Activated CD4-positive, alpha-beta T cell treated with anti-CD3 and anti-CD28 coated beads, Interleukin-2, amount 10 ng/mL, durations not matched to agents 24 days and 14 days (primary cell): ENCODE measurements around the gene ADRA2C. TPM values are rescaled to one million over a fixed set of nuclear protein-coding genes. Genes with fewer than 3 reads are reported as not detected.
"Not testable (repeated sequence)": the region's sequence is repeated elsewhere in the genome, so short reads cannot be mapped to it uniquely, and the experiment has no call there.

Source experiments
- DNase-seq: peaks from one replicate; pipeline ENCODE4 v3.0.0; 2022
- H3K27ac Mint-ChIP-seq: one replicate; pipeline ENCODE4 v1.8.0; 2022; ENCODE audit warnings: mild to moderate bottlenecking, mixed read lengths
- H3K27me3 Mint-ChIP-seq: one replicate; pipeline ENCODE4 v1.8.0; 2022; ENCODE audit warnings: mixed read lengths
- H3K36me3 Mint-ChIP-seq: one replicate; pipeline ENCODE4 v1.8.0; 2022; ENCODE audit warnings: low read depth, mild to moderate bottlenecking, mixed read lengths
- H3K4me1 Mint-ChIP-seq: one replicate; pipeline ENCODE4 v1.8.0; 2021; ENCODE audit warnings: mixed read lengths
- H3K4me3 Mint-ChIP-seq: one replicate; pipeline ENCODE4 v1.8.0; 2022; ENCODE audit warnings: mild to moderate bottlenecking, moderate library complexity, mixed read lengths
- H3K9me3 Mint-ChIP-seq: one replicate; pipeline ENCODE4 v1.8.0; 2021; ENCODE audit warnings: mixed read lengths
- intact Hi-C: fragments of 100-400 bp; cut with micrococcal nuclease; formaldehyde crosslinking; loops from one replicate; pipeline ENCODE4 v1.15.1; 2023
- total RNA-seq: library from RNA; stranded (reverse); gene quantifications from 2 replicates; pipeline ENCODE4 v1.2.3, GENCODE V29; 2022

The ADRA2C gene
- total RNA-seq, 1 donor from 2014 or later, result not detected

DNA sequence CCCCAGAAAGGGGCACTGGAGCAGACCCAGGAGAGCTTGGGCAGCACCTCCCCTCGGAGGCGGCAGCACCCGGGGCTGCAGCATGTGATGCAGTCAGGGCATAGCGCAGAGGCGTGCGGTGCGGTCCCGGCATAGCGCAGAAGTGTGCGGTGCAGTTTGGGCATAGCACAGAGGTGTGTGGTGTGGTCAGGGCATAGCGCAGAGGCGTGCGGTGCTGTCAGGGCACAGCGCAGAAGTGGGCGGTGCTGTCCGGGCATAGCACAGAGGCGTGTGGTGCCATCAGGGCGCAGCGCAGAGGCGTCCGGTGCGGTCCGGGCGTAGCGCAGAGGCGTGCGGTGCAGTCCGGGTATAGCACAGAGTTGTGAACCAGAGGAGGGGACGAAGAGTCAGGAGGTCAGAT, 42.8 kb downstream of the ADRA2C start:
- peaks cover 7% of the 10 kb centered on the region for H3K27me3 Mint-ChIP-seq
- H3K36me3 Mint-ChIP-seq, result no peaks in the 10 kb centered on the region
- H3K9me3 Mint-ChIP-seq, result no peaks in the 10 kb centered on the region
- H3K4me1 Mint-ChIP-seq, result no peaks in the 10 kb centered on the region
- intact Hi-C loops, result no loop called here
- no peak overlapping the region for H3K27ac Mint-ChIP-seq
- H3K4me3 Mint-ChIP-seq, result no peak overlapping the region
- DNase-seq, result no peak

DNA sequence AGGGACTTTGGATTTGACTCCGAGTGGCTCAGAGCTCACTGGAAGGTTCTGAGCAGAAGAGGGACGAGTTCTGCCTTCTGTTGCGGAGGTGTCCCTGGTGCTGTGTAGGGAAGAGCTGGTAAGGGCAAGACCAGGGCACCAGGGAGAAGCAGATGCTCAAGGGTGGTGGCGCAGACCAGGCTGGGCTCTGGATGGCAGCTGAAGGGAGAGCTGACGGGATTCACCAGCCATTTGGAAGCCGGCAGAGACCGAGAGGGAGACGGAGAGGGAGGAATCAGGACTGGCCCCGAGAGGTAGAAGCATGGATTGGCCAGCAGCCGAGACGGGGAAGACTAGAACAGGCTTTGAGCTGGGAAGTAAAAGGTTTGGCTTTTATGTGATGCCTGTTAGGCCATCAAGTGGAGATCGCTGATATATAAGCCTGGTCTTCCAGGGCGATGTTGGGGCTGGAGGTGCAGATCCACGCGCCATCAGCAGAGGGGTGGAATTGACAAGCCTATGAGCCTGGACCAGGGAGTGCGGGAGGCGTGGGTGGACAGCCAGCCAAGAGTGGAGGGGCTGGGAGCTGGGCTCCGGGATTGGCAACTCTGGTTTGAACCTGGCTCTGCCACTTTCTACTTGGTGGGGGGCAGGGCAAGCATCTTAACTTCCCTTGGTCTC, 43.4 kb downstream of the ADRA2C start:
- H3K36me3 Mint-ChIP-seq, result no peaks in the 10 kb centered on the region
- intact Hi-C loops, result no loop called here
- no peaks in the 10 kb centered on the region for H3K4me1 Mint-ChIP-seq
- H3K27me3 Mint-ChIP-seq, result peaks cover 7% of the 10 kb centered on the region
- H3K27ac Mint-ChIP-seq, result no peak overlapping the region
- DNase-seq, result no peak
- no peaks in the 10 kb centered on the region for H3K9me3 Mint-ChIP-seq
- H3K4me3 Mint-ChIP-seq, result no peak overlapping the region

- H3K27me3 Mint-ChIP-seq, result peaks cover 7% of the 10 kb centered on the region
- H3K36me3 Mint-ChIP-seq, result no peaks in the 10 kb centered on the region
- no peak for DNase-seq
- intact Hi-C loops, result no loop called here
- no peak overlapping the region for H3K4me3 Mint-ChIP-seq
- no peaks in the 10 kb centered on the region for H3K4me1 Mint-ChIP-seq
- no peaks in the 10 kb centered on the region for H3K9me3 Mint-ChIP-seq
- no peak overlapping the region for H3K27ac Mint-ChIP-seq
Measured at GRCh38 chr4:3810111-3810680, 44.0 kb downstream of the ADRA2C start.

GRCh38 chr4:3810796-3811485, 44.8 kb downstream of the ADRA2C start:
- Mint-ChIP-seq H3K36me3 (no peaks in the 10 kb centered on the region), H3K27ac (no peak overlapping the region), H3K4me3 (no peak overlapping the region), H3K9me3 (no peaks in the 10 kb centered on the region), H3K4me1 (no peaks in the 10 kb centered on the region), H3K27me3 (peaks cover 7% of the 10 kb centered on the region)
- DNase-seq, result no peak
- intact Hi-C loops, result no loop called here

DNA sequence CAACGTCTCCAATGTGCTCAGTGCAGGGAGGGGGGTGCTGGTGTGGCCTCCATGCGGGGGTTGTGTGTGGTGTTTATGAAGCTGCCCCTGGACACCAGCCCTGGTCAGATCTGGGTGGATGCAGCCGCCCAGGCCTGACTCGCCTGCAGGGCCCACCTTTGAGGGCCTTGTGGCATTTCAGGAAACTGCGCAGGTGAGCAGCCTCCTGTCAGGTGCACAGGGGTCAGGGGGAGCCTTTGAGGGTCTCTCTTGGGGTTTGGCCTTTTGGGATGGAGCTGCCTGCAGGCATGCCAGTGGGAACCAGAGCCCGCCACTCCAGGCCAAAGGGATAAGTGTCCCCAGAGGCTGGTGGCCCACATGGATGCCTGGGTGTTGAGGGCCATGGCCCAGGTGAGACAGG, 45.4 kb downstream of the ADRA2C start:
- Mint-ChIP-seq H3K9me3 (no peaks in the 10 kb centered on the region), H3K4me1 (no peaks in the 10 kb centered on the region), H3K36me3 (no peaks in the 10 kb centered on the region), H3K27ac (no peak overlapping the region), H3K4me3 (no peak overlapping the region), H3K27me3 (peaks cover 7% of the 10 kb centered on the region)
- intact Hi-C loops, result no loop called here
- DNase-seq, result no peak

- Mint-ChIP-seq H3K9me3 (no peaks in the 10 kb centered on the region), H3K4me1 (no peaks in the 10 kb centered on the region), H3K4me3 (no peak overlapping the region), H3K27ac (no peak overlapping the region), H3K27me3 (peaks cover 6% of the 10 kb centered on the region), H3K36me3 (no peaks in the 10 kb centered on the region)
- DNase-seq, result no peak
- intact Hi-C loops, result no loop called here
Measured at GRCh38 chr4:3812211-3812934, 46.2 kb downstream of the ADRA2C start.

DNA sequence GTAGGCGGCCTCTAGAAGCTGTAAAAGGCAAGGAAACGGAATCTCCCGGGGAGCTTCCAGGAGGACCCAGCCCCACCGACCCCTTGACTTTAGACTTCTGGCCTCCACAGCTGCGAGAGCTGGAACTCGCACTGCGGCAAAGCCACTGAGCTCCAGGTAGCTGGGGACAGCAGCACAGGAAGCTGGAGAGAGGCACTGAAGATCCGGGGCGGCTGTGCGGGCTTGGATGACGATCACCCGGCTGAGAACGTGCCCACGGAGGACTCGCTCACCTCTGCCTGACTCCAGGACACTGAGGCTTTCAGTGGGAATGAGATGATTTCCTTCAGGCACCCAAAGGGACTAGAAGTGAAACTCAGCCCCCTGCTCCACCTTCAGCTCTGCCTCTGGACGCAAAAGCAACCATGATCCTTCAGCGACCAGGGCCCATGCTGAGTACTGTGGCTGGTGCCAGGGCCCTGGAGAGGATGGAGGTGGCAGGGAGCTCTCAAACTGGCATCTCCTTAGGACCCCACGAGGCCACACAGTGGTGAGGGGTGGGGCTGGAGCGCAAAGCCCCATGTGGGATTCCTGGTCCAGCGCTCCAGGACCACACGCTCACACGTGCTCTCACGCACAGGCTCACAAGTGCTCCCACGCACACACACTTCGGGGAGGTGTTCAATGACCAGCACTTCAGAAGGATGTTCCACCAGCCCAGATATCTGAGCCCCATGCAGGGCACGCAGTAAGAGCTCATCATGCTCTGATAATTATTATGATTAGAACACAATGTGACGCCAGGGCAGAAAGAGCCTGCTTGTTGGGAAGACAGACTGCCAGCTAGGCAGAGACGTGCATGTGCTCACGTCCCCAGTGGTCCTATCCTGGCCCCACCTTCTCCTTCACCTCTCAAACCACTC, 47.2 kb downstream of the ADRA2C start:
- H3K27ac Mint-ChIP-seq, result no peak overlapping the region
- DNase-seq, result no peak
- no peaks in the 10 kb centered on the region for H3K4me1 Mint-ChIP-seq
- H3K9me3 Mint-ChIP-seq, result no peaks in the 10 kb centered on the region
- H3K4me3 Mint-ChIP-seq, result no peak overlapping the region
- H3K27me3 Mint-ChIP-seq, result peaks cover under 1% of the 10 kb centered on the region
- intact Hi-C loops, result no loop called here
- no peaks in the 10 kb centered on the region for H3K36me3 Mint-ChIP-seq

DNA sequence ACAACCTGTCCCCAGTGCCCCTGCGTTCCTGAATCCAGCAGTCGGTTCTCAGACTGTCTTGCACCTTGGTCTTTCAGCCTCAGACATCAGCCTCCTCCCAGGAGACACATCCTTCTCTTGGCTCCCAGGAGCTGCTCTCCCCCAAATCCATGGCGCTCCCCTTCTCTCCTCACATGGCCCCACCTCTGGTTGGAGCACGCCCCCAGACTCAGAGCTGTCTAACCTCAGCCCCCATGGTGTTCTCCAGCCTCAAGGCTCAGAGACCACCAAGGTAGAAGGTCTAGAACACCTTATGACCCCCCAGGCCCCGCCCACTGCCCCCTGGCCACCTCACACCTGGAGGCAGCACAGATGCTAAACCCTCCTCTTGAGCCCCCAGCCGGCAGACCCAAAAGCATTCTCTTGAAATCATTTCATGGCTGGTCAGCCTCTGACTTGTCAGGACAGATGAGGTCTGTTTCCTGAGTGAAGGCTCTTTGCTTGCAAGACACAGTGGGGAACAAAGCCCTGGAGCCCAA, 47.9 kb downstream of the ADRA2C start:
- H3K4me1 Mint-ChIP-seq, result no peaks in the 10 kb centered on the region
- DNase-seq, result no peak
- no peaks in the 10 kb centered on the region for H3K27me3 Mint-ChIP-seq
- no peaks in the 10 kb centered on the region for H3K36me3 Mint-ChIP-seq
- no peaks in the 10 kb centered on the region for H3K9me3 Mint-ChIP-seq
- intact Hi-C loops, result no loop called here
- H3K4me3 Mint-ChIP-seq, result no peak overlapping the region
- H3K27ac Mint-ChIP-seq, result no peak overlapping the region

DNA sequence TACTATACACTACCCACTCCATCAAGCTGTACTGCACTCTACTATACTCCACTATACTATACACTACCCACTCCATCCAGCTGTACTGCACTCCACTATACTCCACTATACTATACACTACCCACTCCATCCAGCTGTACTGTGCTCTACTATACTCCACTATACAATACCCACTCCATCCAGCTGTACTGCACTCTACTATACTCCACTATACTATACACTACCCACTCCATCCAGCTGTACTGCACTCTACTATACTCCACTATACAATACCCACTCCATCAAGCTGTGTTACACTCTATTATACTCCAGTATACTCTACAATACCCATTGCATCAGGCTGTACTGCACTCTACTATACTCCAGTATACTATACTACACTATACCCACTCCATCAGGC, 48.7 kb downstream of the ADRA2C start:
- H3K27me3 Mint-ChIP-seq, intact Hi-C loops, H3K9me3 Mint-ChIP-seq, H3K27ac Mint-ChIP-seq, H3K36me3 Mint-ChIP-seq, H3K4me3 Mint-ChIP-seq, DNase-seq, H3K4me1 Mint-ChIP-seq: not testable (repeated sequence)

DNA sequence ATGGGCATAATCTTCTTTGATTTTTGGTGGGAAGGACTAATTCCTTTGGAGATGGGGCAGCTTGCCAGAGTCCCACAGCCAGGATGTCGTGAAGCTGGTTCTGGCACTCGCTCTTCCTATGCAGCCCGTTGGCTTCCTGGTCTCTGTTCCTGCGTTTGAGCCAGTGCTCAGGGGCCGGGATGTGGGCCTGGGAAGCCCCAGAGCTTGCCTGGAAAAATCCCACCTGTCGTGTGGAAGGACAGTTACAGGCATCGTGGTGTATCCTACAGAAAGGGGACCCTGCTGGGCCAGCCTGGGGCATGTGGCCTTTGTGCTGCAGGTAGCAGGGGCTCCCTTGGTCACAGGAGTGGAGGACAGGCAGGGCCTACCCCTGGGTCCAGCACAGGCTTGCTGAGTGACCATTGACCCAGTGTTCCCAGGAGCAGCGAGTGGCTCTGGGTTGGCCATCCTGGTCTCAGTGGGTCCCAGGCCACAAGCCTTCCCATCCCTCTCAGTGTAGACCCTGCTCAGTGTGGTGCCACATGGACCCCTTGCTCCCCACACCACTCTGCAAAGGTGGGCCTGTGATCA, 50.2 kb downstream of the ADRA2C start:
- no peak overlapping the region for H3K4me3 Mint-ChIP-seq

GRCh38 chr4:3816983-3817960, 51.1 kb downstream of the ADRA2C start:
- DNase-seq, result no peak
- Mint-ChIP-seq H3K27ac (no peak overlapping the region), H3K27me3 (no peaks in the 10 kb centered on the region), H3K4me3 (no peak overlapping the region), H3K36me3 (no peaks in the 10 kb centered on the region), H3K9me3 (no peaks in the 10 kb centered on the region), H3K4me1 (no peaks in the 10 kb centered on the region)
- intact Hi-C loops, result no loop called here

More for the DNA sequence above, 50.2 kb downstream of the ADRA2C start:
- no peak for DNase-seq
- H3K27me3 Mint-ChIP-seq, result no peaks in the 10 kb centered on the region
- H3K9me3 Mint-ChIP-seq, result no peaks in the 10 kb centered on the region
- intact Hi-C loops, result no loop called here
- no peaks in the 10 kb centered on the region for H3K36me3 Mint-ChIP-seq
- H3K4me1 Mint-ChIP-seq, result no peaks in the 10 kb centered on the region
- no peak overlapping the region for H3K27ac Mint-ChIP-seq
